NCI-H524 treated with DMSO at 0.1 percent for 48 hours (cell line): Measurements from ENCODE around the gene DHODH.
"Not testable (repeated sequence)": the region's sequence is repeated elsewhere in the genome, so short reads cannot be mapped to it uniquely, and the experiment has no call there.

Source experiments
- DNase-seq: peaks from one replicate; lab custom pipeline; 2025; lab: John Stamatoyannopoulos, UW

DHODH gene

DNA sequence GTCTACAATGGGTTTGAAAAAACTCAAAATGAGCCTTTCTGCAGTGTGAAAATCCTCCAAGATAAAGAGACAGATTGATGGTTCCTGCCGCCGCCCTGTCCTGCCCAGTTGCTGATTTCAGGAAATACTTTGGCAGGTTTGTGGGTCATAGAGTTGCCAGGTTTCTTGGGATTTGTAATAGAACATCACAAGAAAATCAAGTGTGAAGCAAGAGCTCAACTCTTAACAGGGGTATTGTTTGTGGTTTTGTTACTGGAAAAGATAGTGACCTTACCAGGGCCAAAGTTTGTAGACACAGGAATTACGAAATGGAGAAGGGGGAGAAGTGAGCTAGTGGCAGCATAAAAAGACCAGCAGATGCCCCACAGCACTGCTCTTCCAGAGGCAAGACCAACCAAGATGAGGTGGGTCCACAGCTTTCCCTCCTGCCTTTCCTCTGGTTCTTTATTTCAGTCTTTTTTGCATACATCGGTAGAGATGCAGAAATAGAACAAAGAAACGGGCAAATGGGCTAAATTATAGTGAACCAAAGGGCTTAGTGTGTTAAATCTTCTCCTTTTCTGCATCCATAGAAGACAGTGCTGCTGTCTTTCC lies 45.8 kb downstream of the DHODH start, which contains the start of gene HP:
TSS of gene HP (plus strand) at position 252 of the 594 bp plus-strand sequence. CDS start at position 400, 148 bp downstream.
- not testable (repeated sequence) for DNase-seq

GRCh38 chr16:72055911-72056310 lies 47.4 kb downstream of the DHODH start:
- no peak for DNase-seq

GRCh38 chr16:72057313-72057712 lies 48.8 kb downstream of the DHODH start:
- not testable (repeated sequence) for DNase-seq

GRCh38 chr16:72059060-72059459 lies 50.5 kb downstream of the DHODH start:
- not testable (repeated sequence) for DNase-seq

GRCh38 chr16:72060405-72060804 lies 51.9 kb downstream of the DHODH start:
- no peak for DNase-seq

GRCh38 chr16:72061564-72061963 lies 53.0 kb downstream of the DHODH start:
- no peak for DNase-seq

GRCh38 chr16:72064361-72064894 lies 55.9 kb downstream of the DHODH start:
- DNase-seq = no peak

DNA sequence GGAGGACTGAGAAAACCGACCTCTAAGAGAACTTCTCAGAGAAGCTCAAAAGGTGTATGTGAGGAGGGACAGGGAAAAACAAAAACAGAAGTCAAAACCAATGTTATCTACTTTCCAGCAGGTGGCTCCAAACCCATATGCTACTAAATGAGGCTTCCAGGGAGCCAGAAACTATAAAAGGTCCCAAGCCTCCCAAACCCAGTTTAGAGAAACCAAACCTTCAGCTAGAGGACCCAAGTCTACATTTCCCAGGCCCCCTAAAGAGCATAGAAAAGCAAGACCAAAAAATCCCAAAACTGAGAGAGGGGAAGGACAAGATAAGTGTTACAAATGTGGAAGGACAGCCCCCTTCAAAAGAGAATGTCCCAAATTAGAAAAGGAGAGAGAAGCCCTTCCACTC lies 58.2 kb downstream of the DHODH start:
- no peak for DNase-seq

DNA sequence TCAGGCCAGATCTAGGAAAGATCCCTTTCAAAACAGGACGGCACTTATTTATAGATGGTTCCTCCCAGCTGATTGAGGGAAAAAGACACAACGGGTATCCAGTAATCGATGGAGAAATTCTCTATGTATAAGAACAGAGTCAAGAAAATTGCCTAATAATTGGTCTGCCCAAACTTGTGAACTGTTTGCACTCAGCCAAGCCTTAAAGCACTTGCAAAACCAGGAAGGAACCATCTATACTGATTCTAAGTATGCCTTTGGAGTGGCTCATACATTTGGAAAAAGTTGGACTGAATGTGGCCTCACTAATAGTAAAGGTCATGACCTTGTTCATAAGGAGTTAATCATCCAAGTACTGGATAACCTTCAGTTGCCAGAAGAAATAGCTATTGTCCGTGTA lies 60.4 kb downstream of the DHODH start:
- DNase-seq = no peak

GRCh38 chr16:72072514-72073342 lies 64.2 kb downstream of the DHODH start:
- DNase-seq = no peak

GRCh38 chr16:72073560-72074230 lies 65.2 kb downstream of the DHODH start:
- DNase-seq = no peak

- not testable (repeated sequence) for DNase-seq
Observed at GRCh38 chr16:72075067-72075466, 66.5 kb downstream of the DHODH start.
